GM18526 (cell line): Measurements from ENCODE around the gene TPM2.

ENCODE experiments used
- POLR2A ChIP-seq: IDR thresholded peaks from 3 replicates; pipeline ENCODE4 v1.6.1; 2011; ENCODE audit not compliant: insufficient read length; ENCODE audit errors: extremely low read depth

Gene TPM2

GRCh38 chr9:35643046-35643445, 46.7 kb downstream of the TPM2 start:
- no peak for TF ChIP-seq POLR2A

GRCh38 chr9:35639631-35640030, 50.1 kb downstream of the TPM2 start:
- TF ChIP-seq POLR2A: no peak

DNA sequence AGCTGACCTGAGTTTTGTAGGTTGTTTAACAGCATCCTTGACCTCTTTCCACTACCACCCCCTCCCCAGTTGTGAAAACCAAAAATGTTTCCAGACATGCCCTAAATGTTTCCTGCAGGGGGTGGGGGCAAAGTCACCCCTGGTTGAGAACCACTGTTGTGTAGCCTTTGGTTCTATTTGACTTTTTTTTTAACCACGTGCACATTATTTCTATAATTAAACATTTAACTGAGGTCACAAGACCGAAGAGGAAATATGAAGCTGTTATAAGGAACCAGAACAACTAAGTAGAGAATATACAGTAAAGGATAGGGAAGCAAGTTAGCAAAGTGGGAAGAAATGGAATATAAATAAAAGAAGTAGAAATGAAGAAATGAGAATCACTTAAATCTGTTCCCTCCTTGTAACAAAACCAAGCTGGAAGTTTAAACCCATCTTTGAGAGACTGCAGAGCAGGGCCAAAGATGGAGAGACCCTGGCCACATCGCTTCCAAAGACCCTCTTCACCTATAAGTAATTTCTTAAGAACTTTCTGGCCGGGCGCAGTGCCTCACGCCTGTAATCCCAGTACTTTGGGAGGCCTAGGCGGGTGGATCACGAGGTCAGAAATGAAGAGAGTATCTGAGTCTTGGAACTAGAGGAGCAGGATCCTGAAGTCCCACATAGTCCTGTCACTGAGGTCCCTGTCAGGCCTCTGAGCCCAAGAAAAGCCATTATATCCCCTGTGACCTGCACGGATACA, 53.4 kb downstream of the TPM2 start:
- no peak for TF ChIP-seq POLR2A

GRCh38 chr9:35635730-35636129, 54.0 kb downstream of the TPM2 start:
- no peak for TF ChIP-seq POLR2A
